Measurements from ENCODE around the gene C1orf159. TPM values are rescaled to one million over a fixed set of nuclear protein-coding genes. Genes with fewer than 3 reads are reported as not detected.
A peak's percentile ranks its signal among the peaks of the same experiment; 100 is the strongest.

The C1orf159 gene
- total and polyA plus RNA-seq, 2 experiments from 2014 or later: 9.6 to 21.5 TPM

DNA sequence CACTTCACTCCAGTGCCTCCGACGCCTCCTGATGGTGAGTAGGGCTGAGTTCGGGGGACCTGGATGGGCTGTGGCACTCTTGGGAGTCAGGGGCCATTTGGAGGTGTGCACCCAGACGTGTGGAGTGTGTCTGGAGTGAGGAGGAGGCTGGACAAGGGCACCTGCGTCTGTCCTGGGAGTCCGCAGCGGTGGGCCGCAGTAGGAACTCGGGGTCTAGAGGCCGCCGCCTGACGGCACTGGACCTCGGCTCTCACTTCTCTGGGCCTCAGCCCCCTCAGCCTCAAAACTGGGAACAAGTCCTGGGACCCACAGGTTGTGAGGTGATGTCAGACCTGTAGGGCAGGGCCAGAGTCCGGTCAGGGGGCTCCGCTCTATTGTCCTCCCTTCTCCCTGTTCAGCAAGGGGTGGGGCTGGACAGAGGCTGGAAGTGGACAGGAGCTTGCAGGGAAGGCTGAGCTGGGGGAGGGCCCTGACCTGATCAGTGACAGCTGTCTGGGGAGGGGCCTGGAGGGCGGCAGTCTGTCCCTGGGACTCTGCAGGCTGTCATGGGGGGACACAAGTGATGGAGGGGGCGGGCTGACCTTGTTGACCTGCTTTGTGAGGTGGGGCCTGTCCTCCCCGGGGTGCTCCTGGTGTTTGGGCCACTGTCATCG, 80.5 kb downstream of the C1orf159 start:
- H3K36me3 ChIP-seq (ENCODE audit: insufficient read depth): no peaks in the 10 kb centered on the region; the same call in 1 of the 2 replicates
- DNase-seq (ENCODE audit: low spot score): no peak
- Mint-ChIP-seq H3K4me1 (peaks cover 11% of the 10 kb centered on the region; the same call in 2 of the 3 replicates), H3K9me3 (no peaks in the 10 kb centered on the region; the same call in 2 of the 3 replicates), H3K27ac (no peak overlapping the region), H3K27me3 (ENCODE audit: insufficient read depth, low read depth, poor library complexity) (peaks cover 58% of the 10 kb centered on the region), H3K36me3 (ENCODE audit: low read depth) (peaks cover 6% of the 10 kb centered on the region; the same call in 2 of the 3 replicates), H3K4me3 (peak overlapping the region; percentile 41; the same call in 1 of the 3 replicates)
- no peaks in the 10 kb centered on the region for H3K79me2 ChIP-seq (replicated peaks; ENCODE audit: insufficient read depth)
- H3K4me3 ChIP-seq: no peak overlapping the region
- no peak for ATAC-seq
- H3K4me2 ChIP-seq: no peak overlapping the region
- no peaks in the 10 kb centered on the region for H3K9me2 ChIP-seq (ENCODE audit: insufficient read depth)
- H2AFZ ChIP-seq: no peak overlapping the region
- H4K20me1 ChIP-seq (replicated peaks; ENCODE audit: insufficient read depth): peaks cover 32% of the 10 kb centered on the region
- H3K27me3 ChIP-seq (ENCODE audit: insufficient read depth): peaks cover 57% of the 10 kb centered on the region
- H3K4me1 ChIP-seq (ENCODE audit: insufficient read depth): peaks cover 12% of the 10 kb centered on the region; the same call in 1 of the 2 replicates
- H3K27ac ChIP-seq (ENCODE audit: low read depth): no peak overlapping the region
- TF ChIP-seq, protein P1, sequence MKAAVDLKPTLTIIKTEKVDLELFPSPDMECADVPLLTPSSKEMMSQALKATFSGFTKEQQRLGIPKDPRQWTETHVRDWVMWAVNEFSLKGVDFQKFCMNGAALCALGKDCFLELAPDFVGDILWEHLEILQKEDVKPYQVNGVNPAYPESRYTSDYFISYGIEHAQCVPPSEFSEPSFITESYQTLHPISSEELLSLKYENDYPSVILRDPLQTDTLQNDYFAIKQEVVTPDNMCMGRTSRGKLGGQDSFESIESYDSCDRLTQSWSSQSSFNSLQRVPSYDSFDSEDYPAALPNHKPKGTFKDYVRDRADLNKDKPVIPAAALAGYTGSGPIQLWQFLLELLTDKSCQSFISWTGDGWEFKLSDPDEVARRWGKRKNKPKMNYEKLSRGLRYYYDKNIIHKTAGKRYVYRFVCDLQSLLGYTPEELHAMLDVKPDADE (IDR thresholded peaks at IDR 0.05): no peak
- TF ChIP-seq, protein P2, sequence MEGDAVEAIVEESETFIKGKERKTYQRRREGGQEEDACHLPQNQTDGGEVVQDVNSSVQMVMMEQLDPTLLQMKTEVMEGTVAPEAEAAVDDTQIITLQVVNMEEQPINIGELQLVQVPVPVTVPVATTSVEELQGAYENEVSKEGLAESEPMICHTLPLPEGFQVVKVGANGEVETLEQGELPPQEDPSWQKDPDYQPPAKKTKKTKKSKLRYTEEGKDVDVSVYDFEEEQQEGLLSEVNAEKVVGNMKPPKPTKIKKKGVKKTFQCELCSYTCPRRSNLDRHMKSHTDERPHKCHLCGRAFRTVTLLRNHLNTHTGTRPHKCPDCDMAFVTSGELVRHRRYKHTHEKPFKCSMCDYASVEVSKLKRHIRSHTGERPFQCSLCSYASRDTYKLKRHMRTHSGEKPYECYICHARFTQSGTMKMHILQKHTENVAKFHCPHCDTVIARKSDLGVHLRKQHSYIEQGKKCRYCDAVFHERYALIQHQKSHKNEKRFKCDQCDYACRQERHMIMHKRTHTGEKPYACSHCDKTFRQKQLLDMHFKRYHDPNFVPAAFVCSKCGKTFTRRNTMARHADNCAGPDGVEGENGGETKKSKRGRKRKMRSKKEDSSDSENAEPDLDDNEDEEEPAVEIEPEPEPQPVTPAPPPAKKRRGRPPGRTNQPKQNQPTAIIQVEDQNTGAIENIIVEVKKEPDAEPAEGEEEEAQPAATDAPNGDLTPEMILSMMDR (conservative IDR thresholded peaks at IDR 0.05; ENCODE audit: low read depth in 2 of 2): peak; percentile 12 to 44; a peak in 2 of 4 replicates
- H3F3A ChIP-seq (replicated peaks; ENCODE audit: low read depth): no peaks in the 10 kb centered on the region

DNA sequence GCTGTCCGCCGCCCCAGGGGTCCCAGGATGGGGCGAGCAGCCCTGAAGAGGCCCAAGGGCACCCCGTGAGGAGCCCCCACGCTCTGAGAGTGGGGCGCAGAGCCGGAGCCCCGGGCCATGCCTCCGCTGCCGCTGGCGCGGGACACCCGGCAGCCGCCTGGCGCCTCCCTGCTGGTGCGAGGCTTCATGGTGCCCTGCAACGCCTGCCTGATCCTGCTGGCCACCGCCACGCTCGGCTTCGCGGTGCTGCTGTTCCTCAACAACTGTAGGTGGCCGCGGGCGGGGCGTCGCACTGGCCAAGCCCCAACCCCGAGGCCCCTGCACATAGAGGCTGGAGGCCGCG, 81.5 kb downstream of the C1orf159 start:
- no peak overlapping the region for H3K27ac ChIP-seq (ENCODE audit: low read depth)
- no peak overlapping the region for H3K27ac Mint-ChIP-seq
- H3K27me3 Mint-ChIP-seq (ENCODE audit: insufficient read depth, low read depth, poor library complexity): peaks cover 51% of the 10 kb centered on the region
- no peak overlapping the region for H2AFZ ChIP-seq
- H3F3A ChIP-seq (replicated peaks; ENCODE audit: low read depth): no peaks in the 10 kb centered on the region
- H3K4me1 Mint-ChIP-seq: peaks cover 7% of the 10 kb centered on the region; the same call in 2 of the 3 replicates
- H3K9me3 Mint-ChIP-seq: no peaks in the 10 kb centered on the region; the same call in 2 of the 3 replicates
- H3K9me2 ChIP-seq (ENCODE audit: insufficient read depth): no peaks in the 10 kb centered on the region
- no peaks in the 10 kb centered on the region for H3K79me2 ChIP-seq (replicated peaks; ENCODE audit: insufficient read depth)
- H3K36me3 Mint-ChIP-seq (ENCODE audit: low read depth): peaks cover 6% of the 10 kb centered on the region; the same call in 2 of the 3 replicates
- peaks cover 8% of the 10 kb centered on the region; the same call in 1 of the 2 replicates for H3K4me1 ChIP-seq (ENCODE audit: insufficient read depth)
- no peak for TF ChIP-seq NANOG (IDR thresholded peaks at IDR 0.05; ENCODE audit: borderline replicate concordance)
- TF ChIP-seq ZNF114 (CRISPR knock-in tag; IDR thresholded peaks at IDR 0.05): no peak
- no peak for TF ChIP-seq ZNF331 (CRISPR knock-in tag; IDR thresholded peaks at IDR 0.05; ENCODE audit: low read depth)
- TF ChIP-seq CREB1 (CRISPR knock-in tag; IDR thresholded peaks at IDR 0.05; ENCODE audit: low read depth): no peak
- TF ChIP-seq EZH2phosphoT487 (IDR thresholded peaks at IDR 0.05; ENCODE audit: unreplicated experiment): no peak
- TF ChIP-seq POLR2AphosphoS5 (IDR thresholded peaks at IDR 0.05; ENCODE audit: low read depth): no peak
- no peaks in the 10 kb centered on the region; the same call in 1 of the 2 replicates for H3K36me3 ChIP-seq (ENCODE audit: insufficient read depth)
- peaks cover 47% of the 10 kb centered on the region for H3K27me3 ChIP-seq (ENCODE audit: insufficient read depth)
- H4K20me1 ChIP-seq (replicated peaks; ENCODE audit: insufficient read depth): peaks cover 32% of the 10 kb centered on the region
- peak; percentile 56 for DNase-seq (ENCODE audit: low spot score)
- peak; percentile 8 for ATAC-seq
- peak overlapping the region; percentile 66 for H3K4me3 ChIP-seq
- peak overlapping the region; percentile 66; the same call in 2 of the 3 replicates for H3K4me3 Mint-ChIP-seq
- peak overlapping the region; percentile 91 for H3K4me2 ChIP-seq
